Right cardiac atrium (tissue), 5 donors: Measurements from ENCODE around the gene LRRC56. TPM values are rescaled to one million over a fixed set of nuclear protein-coding genes. Genes with fewer than 3 reads are reported as not detected.
A peak's percentile ranks its signal among the peaks of the same experiment; 100 is the strongest.
"Not testable (repeated sequence)": the region's sequence is repeated elsewhere in the genome, so short reads cannot be mapped to it uniquely, and the experiment has no call there.

Experiments
- ATAC-seq, 2 donors: fragments of 200-7000 bp; cut with Tn5 transposase; one replicate each; pipeline versions ENCODE4 v1.8.0 to v1.9.1; 2020; ENCODE audit warnings: moderate library complexity in 2 of 2, mild to moderate bottlenecking in 1 of 2
- DNase-seq, 3 donors: peaks; one replicate each; pipeline ENCODE4 v3.0.0-alpha.2; 2020
- H3K27ac ChIP-seq: one replicate; pipeline ENCODE4 v1.5.1; 2013; ENCODE audit warnings: mild to moderate bottlenecking, low read length, control low read depth, moderate library complexity
- H3K27me3 ChIP-seq: one replicate; pipeline ENCODE4 v1.6.1; 2013; ENCODE audit not compliant: control insufficient read depth, insufficient read depth
- H3K4me1 ChIP-seq: one replicate; pipeline ENCODE4 v1.6.1; 2013; ENCODE audit warnings: low read length; ENCODE audit not compliant: control insufficient read depth, insufficient read depth
- H3K4me3 ChIP-seq: one replicate; pipeline ENCODE4 v1.5.1; 2013; ENCODE audit warnings: low read length, control low read depth
- H3K9me3 ChIP-seq: one replicate; pipeline ENCODE4 v1.6.1; 2013; ENCODE audit warnings: low read length; ENCODE audit not compliant: control insufficient read depth
- WGBS: extraction: QIAGEN DNeasy Blood & Tissue Kit; methylation state at CpG from one replicate; pipeline ENCODE4 v1.1.7; 2013; 5-methylcytosine and 5-hydroxymethylcytosine counted together
- intact Hi-C, 4 donors: fragments of 100-400 bp; cut with DNase I; formaldehyde crosslinking; loops; one replicate each; pipeline versions ENCODE4 v1.11.0 to v1.14.0; 2022 to 2023
- polyA plus RNA-seq: library from polyadenylated mRNA; stranded (reverse); fragments of 200-250 nt; gene quantifications from one replicate; pipeline ENCODE4 v1.2.3, GENCODE V29; 2013
- total RNA-seq, 4 donors: library from RNA; stranded (reverse); fragmentation: NEBNext Ultra II Directional; extraction: Animal tissue kit (Norgen Biotek cat#: 25700); gene quantifications; one replicate each; pipeline ENCODE4 v1.2.1, GENCODE V29; 2021
- donor health status: healthy with polysubstance abuse.
- donor health status: DM: no; HTN: yes; CAD: no.
- donor health status: DM: no; HTN: no; CAD: no.
- donor health status: DM: no; HTN: yes; CAD: no; lungs with severe emphysema.
- donor health status: DM: yes; HTN: yes; CAD: no.

LRRC56 gene
- total and polyA plus RNA-seq, 5 donors: 0.36 to 0.59 (median 0.46) TPM

DNA sequence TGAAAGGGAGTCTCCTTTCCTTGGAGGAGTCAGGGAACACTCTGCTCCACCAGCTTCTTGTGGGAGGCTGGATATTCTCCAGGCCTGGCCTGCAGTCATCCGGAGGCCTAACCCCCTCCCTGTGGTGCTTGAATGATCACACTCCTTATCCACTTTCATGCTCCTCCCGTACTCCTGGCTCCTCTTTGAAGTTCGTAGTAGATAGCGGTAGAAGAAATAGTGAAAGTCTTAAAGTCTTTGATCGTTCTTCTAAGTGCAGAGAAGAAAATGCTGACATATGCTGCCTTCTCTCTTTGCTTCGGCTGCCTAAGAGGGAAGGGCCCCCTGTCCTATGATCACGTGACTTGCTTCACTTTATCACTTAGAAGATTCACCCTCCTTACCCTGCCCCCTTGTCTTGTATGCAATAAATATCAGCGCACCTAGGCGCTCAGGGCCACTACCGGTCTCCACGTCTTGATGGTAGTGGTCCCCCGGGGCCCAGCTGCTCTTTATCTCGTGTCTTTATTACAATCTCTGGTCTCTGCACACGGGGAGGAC lies 36.8 kb downstream of the LRRC56 start:
- ATAC-seq, H3K9me3 ChIP-seq, intact Hi-C loops, H3K27ac ChIP-seq, H3K27me3 ChIP-seq: not testable (repeated sequence)
- H3K4me1 ChIP-seq: peaks cover 18% of the 10 kb centered on the region
- peak in 1 of 3 donors; percentile 40 for DNase-seq
- peak overlapping the region; percentile 31 for H3K4me3 ChIP-seq
- WGBS: 57% methylated on average over 14 of the region's 14 CpGs

DNA sequence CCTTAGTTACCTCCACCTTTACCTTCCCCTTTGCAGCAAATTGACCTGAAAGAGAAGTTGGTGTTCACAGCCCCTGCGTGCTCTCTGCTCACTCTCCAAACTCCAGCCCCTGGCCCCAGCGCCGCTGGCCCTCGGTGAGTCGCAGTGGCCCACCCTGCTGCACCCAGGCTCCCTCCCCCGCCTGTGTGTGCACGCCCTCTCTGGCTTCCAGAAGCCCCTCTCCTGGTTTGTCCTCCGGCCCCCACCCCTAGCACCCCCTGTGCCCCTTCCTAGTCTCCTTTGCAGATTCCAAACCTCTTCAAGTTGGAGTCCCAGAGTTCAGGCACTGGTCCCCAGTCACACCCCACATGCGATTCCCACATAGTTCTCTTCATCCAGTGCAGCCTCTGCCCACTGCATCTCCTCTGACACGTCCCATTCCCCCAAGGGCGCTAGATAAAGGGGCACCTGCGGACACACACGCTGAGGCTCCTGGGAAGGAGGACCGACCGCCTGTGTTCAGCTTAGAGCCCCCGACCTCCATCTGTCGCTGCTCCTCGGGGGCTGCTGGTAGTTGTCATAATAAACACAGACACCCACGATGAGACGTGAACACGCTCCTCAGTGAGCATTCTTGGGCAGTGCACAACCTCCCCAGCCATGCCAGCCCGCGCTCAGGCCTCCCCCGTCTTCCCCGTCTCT lies 37.4 kb downstream of the LRRC56 start:
- Histone ChIP-seq H3K4me3 (peak overlapping the region; percentile 31), H3K27ac (no peak overlapping the region), H3K9me3 (no peaks in the 10 kb centered on the region), H3K27me3 (no peaks in the 10 kb centered on the region), H3K4me1 (peaks cover 16% of the 10 kb centered on the region)
- DNase-seq (peak in 2 of 3 donors; percentile 49 to 66), ATAC-seq (peak; percentile 0)
- WGBS: 24% methylated on average over 25 of the region's 25 CpGs
- intact Hi-C loops: no loop called here

DNA sequence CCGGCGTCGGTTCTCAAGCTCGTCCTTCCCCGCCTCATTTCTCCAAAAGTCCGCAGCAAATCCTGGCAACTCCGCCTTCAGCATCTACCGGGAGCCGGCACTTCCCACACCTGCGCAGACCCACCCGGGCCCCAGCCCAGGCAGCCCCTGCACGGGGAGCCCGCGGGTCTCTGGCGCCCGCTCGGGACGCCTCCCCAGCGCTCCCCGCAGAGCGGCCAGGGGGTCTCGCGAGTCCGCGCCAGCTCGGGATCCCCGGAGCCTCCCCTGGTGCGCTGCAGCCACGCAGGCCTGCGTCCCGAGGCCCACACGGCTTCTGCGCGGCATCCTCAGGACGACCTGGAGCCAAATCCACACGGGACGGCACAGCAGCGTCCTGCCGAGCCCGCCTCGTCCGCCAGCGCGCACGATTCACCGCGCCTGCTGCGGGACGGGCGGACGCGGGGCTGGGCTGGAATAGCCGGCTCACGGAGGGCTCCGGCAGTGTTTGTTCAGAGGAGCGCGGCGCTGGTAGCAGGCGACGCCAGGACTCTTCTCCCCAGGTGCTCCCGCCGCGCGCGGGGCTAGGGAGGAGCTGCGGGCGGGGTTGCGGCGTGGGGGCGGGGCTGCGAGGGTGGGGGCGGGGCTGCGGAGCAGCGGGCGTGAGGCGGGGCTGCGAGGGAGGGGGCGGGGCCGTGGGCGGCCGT lies 38.1 kb downstream of the LRRC56 start:
- intact Hi-C loops: no loop called here
- Histone ChIP-seq H3K27me3 (no peaks in the 10 kb centered on the region), H3K9me3 (no peaks in the 10 kb centered on the region), H3K4me1 (peaks cover 22% of the 10 kb centered on the region), H3K4me3 (peak overlapping the region; percentile 31), H3K27ac (no peak overlapping the region)
- DNase-seq (no peak), ATAC-seq (peak; percentile 64 to 71)
- under 1% methylated on average over 79 of the region's 81 CpGs for WGBS

DNA sequence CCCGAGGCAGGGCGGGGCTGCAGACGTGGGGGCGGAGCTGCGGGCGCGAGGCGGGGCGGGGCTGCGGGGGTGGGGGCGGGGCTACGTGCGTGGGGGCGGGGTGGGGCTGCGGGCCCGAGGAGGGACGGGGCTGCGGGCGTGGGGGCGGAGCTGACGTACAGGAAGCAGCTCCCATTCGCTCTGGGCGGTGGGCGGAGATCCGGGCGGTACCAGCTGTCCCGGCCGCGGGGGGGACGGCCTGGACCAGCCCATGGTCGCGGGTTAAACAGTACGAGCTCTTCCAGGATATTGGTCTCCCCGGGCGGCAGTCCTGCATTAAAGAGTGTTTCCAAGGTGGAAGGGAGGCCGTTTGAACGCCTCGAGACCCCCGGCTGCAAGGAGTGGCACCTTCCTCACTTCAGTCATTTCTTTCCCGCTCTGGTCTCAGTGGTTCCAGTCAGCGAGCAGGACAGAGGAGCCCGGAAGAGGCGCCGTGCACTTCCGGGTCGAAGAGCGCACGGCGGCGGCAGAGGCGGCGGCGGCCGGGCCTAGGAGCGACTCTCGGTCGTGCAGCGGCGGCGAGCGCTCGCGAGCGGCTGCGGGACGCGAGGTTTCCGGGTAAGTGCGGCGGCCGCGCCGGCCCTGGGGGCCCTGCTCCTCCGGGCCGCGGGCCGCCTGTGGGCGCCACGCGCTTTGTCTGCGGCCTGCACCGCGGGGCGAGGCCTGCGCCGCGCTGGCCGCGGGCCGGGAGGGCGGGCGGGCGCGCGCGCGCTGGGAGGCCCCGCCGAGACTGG lies 38.9 kb downstream of the LRRC56 start, which contains the start of gene PHRF1:
Gene PHRF1, plus strand, starts transcription at position 475 of the 773 bp plus-strand sequence. CDS start 5,043 bp downstream, outside the sequence.
- intact Hi-C loops: no loop called here
- H3K27me3 ChIP-seq: no peaks in the 10 kb centered on the region
- peaks cover 23% of the 10 kb centered on the region for H3K4me1 ChIP-seq
- no peaks in the 10 kb centered on the region for H3K9me3 ChIP-seq
- DNase-seq (peak; percentile 97 to 99 (median 98)), ATAC-seq (peak; percentile 93 to 95)
- under 1% methylated on average over 91 of the region's 99 CpGs for WGBS
- peak within 1 kb of the TSS; percentile 92 for H3K4me3 ChIP-seq
- H3K27ac ChIP-seq: peak within 1 kb of the TSS; percentile 66

DNA sequence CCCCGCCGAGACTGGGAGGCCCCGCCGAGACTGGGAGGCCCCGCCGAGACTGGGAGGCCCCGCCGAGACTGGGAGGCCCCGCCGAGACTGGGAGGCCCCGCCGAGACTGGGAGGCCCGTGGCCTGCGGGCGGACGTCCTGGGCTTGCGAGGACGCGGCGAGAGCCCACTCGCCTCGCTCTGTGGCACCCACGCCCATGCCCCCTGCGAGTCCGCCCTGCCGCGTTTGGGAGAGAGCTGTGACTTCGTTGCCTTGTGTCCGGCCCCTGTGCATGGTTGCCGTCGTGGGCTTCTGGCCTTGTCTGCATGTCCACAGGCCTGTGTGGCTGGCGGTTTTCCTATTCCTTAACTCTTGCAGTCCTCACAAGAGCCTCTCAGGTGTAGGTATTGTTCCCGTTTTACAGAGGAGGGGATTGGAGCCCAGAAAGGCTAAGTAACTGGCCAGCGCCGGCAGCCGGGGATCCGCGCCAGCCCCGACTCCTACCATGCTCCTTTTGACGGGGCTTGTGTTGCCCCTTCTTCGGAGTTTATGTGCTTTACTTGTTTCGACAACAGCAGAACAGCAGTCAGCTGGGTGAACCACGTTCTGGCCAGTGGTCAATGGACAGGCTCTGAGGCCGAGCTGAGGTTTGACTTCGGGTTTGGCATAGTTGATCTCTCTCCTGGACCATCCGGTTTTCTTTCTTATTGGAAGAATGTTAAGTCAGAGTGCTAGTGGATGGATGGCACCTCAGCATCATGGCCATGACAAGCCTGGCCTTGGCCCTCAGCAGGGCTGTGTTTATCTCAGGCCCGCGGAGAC lies 39.7 kb downstream of the LRRC56 start:
- peak overlapping the region; percentile 25 for H3K27ac ChIP-seq
- WGBS: 3% methylated on average over 44 of the region's 48 CpGs
- no peaks in the 10 kb centered on the region for H3K27me3 ChIP-seq
- H3K4me1 ChIP-seq: peaks cover 23% of the 10 kb centered on the region
- ATAC-seq: no peak
- intact Hi-C loops: no loop called here
- DNase-seq: peak in 2 of 3 donors; percentile 65 to 73
- peak overlapping the region; percentile 92 for H3K4me3 ChIP-seq
- H3K9me3 ChIP-seq: no peaks in the 10 kb centered on the region

DNA sequence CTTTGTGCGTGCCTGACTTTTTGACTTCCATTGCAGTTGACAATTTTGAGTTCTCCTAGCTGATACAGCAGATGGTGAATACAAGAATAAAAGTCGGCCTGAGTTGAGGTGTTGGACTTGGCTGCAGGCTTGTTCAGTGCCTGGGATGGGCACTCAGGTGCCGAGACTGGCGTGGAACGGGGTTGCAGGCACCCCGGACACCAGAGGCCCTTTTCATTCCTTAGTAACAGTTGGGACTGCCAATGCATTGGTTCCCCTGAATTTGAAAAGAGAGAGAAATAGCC lies 40.2 kb downstream of the LRRC56 start:
- intact Hi-C loops: no loop called here
- Histone ChIP-seq H3K4me1 (peaks cover 23% of the 10 kb centered on the region), H3K27me3 (no peaks in the 10 kb centered on the region), H3K9me3 (no peaks in the 10 kb centered on the region), H3K27ac (no peak overlapping the region), H3K4me3 (peak overlapping the region; percentile 92)
- 51% methylated on average over 6 of the region's 6 CpGs for WGBS
- no peak for DNase-seq
- no peak for ATAC-seq

DNA sequence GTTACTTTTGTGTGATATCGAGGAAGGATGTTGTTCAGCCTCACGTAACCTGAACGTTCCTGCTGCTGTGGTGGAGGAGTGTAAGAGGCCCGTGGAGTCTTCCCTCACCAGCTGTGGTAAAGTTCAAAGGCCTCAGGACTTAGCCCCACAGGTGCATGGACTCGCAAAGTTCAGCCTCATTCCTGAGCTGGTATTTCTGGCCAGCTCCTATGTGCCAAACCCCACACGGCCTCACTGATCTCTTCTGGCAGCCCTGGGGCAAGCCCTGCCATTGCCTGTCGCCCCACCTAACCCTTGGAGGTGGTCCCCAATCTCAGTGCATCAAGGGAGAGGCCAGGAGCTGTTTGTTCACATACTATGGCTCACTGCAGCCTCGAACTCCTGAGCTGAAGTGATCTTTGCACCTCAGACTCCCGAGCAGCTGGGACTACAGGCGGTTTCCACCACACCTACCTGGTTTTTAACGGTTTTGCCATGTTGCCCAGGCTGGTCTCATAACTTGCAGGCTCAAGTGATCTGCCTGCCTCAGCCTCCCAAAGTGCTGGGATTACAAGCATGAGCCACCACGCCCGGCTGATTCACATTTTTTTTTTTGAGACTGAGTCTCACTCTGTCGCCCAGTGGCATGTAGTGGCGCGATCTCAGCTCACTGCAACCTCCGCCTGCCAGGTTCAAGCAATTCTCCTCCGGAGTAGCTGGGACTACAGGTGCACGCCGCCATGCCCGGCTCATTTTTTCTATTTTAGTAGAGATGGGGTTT lies 41.1 kb downstream of the LRRC56 start:
- 75% methylated on average over 21 of the region's 21 CpGs for WGBS
- ATAC-seq: no peak
- intact Hi-C loops: no loop called here
- no peak overlapping the region for H3K4me3 ChIP-seq
- DNase-seq: peak in 1 of 3 donors; percentile 39
- H3K27me3 ChIP-seq: no peaks in the 10 kb centered on the region
- H3K27ac ChIP-seq: no peak overlapping the region
- peaks cover 23% of the 10 kb centered on the region for H3K4me1 ChIP-seq
- H3K9me3 ChIP-seq: no peaks in the 10 kb centered on the region

DNA sequence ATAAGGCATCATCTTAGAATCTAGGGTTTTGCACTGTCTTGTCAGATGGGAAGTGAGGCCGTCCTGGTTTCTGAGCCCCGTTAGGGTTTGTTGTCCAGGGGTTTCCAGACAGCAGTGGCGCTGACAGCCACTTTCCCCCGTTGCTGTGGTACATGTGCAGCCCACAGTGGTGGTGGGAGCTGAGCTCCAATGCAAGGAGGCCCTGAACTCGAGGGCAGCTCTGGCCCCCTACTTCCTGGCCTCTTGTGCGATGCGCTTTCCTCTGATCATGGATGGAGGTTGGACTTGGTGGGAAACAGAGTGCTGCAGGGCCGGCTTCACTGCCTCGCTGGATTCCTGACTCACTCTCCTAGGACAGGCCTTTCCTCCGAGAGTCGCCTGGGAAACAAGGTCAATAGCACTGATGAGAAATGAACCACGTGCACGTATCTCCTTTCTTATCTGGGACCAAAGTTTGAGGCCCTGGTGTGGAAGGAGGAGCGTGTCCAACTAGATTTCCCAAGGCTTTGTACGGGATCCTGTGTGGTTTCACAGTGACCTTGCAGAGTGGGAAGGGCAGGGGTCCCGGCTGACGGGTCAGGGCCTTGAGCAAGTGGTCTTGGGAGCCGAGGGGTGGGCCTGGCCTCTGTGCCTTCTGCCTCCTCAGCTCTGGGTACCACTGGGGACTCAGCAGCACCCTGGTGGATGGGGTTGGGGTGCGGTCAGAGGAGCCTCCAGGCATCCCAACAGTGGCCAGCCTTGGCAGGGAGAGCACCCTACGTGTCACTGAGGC lies 42.7 kb downstream of the LRRC56 start:
- peaks cover 23% of the 10 kb centered on the region for H3K4me1 ChIP-seq
- intact Hi-C loops: no loop called here
- no peaks in the 10 kb centered on the region for H3K27me3 ChIP-seq
- DNase-seq (peak in 1 of 3 donors; percentile 40), ATAC-seq (no peak)
- no peaks in the 10 kb centered on the region for H3K9me3 ChIP-seq
- 63% methylated on average over 20 of the region's 20 CpGs for WGBS
- peak overlapping the region; percentile 43 for H3K27ac ChIP-seq
- no peak overlapping the region for H3K4me3 ChIP-seq

DNA sequence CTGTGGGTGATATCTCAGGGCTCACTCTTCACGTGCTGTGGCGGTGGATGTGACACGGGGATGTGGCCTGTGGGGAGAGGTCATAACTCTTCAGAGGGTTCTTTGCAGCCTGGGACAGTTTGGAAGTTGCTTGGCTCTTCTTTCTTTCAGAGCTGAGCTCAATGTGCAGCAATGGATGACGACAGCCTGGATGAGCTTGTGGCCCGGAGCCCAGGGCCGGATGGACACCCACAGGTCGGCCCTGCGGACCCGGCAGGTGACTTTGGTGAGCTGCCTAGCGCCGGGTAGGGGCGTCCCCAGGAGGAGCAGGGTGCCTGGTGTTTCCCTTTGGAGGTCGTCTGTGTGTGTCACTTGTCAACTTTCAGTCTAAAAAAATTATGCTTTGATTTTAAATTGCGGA lies 44.0 kb downstream of the LRRC56 start:
- peak overlapping the region; percentile 20 for H3K27ac ChIP-seq
- peak in 1 of 3 donors; percentile 37 for DNase-seq
- ATAC-seq: peak in 1 of 2 donors; percentile 16

More for the DNA sequence above, 44.0 kb downstream of the LRRC56 start:
- Histone ChIP-seq H3K4me3 (no peak overlapping the region), H3K4me1 (peaks cover 23% of the 10 kb centered on the region), H3K27me3 (no peaks in the 10 kb centered on the region), H3K9me3 (no peaks in the 10 kb centered on the region)
- intact Hi-C loops: no loop called here
- 62% methylated on average over 14 of the region's 14 CpGs for WGBS
